Gastroesophageal sphincter (tissue), 4 donors: Measurements from ENCODE around the gene RALGPS1. TPM values are rescaled to one million over a fixed set of nuclear protein-coding genes. Genes with fewer than 3 reads are reported as not detected.

Experiments
- ATAC-seq: fragments of 150-250 bp; one replicate; pipeline ENCODE4 v1.9.1; 2016; ENCODE audit warnings: mild to moderate bottlenecking, moderate library complexity
- H3K27ac ChIP-seq, 4 donors: fragments of 200-600 bp; sonication (generic) in 3 of 4; 1 replicate in 3 of 4; 2 replicates in 1 of 4; pipeline ENCODE4 v1.5.1; 2016 to 2019
- H3K27me3 ChIP-seq: fragments of 200-600 bp; sonication (generic); one replicate; pipeline ENCODE4 v1.5.1; 2019
- H3K36me3 ChIP-seq, 2 donors: fragments of 200-600 bp; sonication (generic); one replicate each; pipeline ENCODE4 v1.5.1; 2019; ENCODE audit warnings: control low read depth in 1 of 2
- H3K4me1 ChIP-seq, 3 donors: fragments of 200-600 bp; sonication (generic); 1 replicate in 2 of 3; 2 replicates in 1 of 3; pipeline ENCODE4 v1.5.1; 2016 to 2019; ENCODE audit warnings: control low read depth in 2 of 3
- H3K4me3 ChIP-seq, 2 donors: fragments of 200-600 bp; sonication (generic); one replicate each; pipeline ENCODE4 v1.5.1; 2019; ENCODE audit warnings: mild to moderate bottlenecking in 1 of 2, moderate library complexity in 1 of 2
- H3K9me3 ChIP-seq, 3 donors: fragments of 200-600 bp; sonication (generic); one replicate each; pipeline ENCODE4 v1.5.1; 2017 to 2019; ENCODE audit warnings: control low read depth in 2 of 3
- CTCF ChIP-seq, 4 experiments: fragments of 200-600 bp in 2 of 4; fragments of 450-650 bp in 2 of 4; sonication (generic) in 1 of 4; IDR thresholded peaks; one replicate each; pipeline ENCODE4 v1.5.1; 2017 to 2019; ENCODE audit warnings: antibody characterized with exemption in 4 of 4, mild to moderate bottlenecking in 2 of 4, moderate library complexity in 2 of 4
- EP300 ChIP-seq: sonication (generic); formaldehyde crosslinking; IDR thresholded peaks from one replicate; pipeline ENCODE4 v1.6.1; 2017; ENCODE audit warnings: antibody characterized with exemption, mild to moderate bottlenecking
- POLR2A ChIP-seq, 2 donors: fragments of 450-650 bp; IDR thresholded peaks; one replicate each; pipeline ENCODE4 v1.6.1; 2017; ENCODE audit warnings: antibody characterized with exemption in 2 of 2, mild to moderate bottlenecking in 2 of 2, moderate library complexity in 1 of 2
- POLR2AphosphoS5 ChIP-seq: sonication (generic); formaldehyde crosslinking; IDR thresholded peaks from one replicate; pipeline ENCODE4 v1.6.1; 2017; ENCODE audit warnings: antibody characterized with exemption
- WGBS, 2 donors: methylation state at CpG; one replicate each; pipeline ENCODE4 v1.1.5; 2018; ENCODE audit warnings: low coverage in 1 of 2; 5-methylcytosine and 5-hydroxymethylcytosine counted together
- total RNA-seq, 4 donors: library from RNA; depleted of rRNA; stranded (reverse); fragments of >200 nt; gene quantifications; one replicate each; pipeline ENCODE4 v1.1.0, GENCODE V29; 2016

The RALGPS1 gene
- total RNA-seq, 4 donors from 2014 or later: 5.9 to 17.4 (median 11.3) TPM

GRCh38 chr9:127185181-127185580 is 270.6 kb downstream of the RALGPS1 start:
- H3K9me3 ChIP-seq: no peaks in the 10 kb centered on the region
- ATAC-seq: no peak
- TF ChIP-seq POLR2A (IDR thresholded peaks at IDR 0.05) (no peak), POLR2AphosphoS5 (no peak), CTCF (IDR thresholded peaks at IDR 0.05) (no peak), EP300 (no peak)
- 86% methylated on average over 4 of the region's 5 CpGs; no CpG with 5 or more reads in 1 of the 2 donors for WGBS, 2 donors
- H3K36me3 ChIP-seq: no peaks in the 10 kb centered on the region
- no peaks in the 10 kb centered on the region for H3K27me3 ChIP-seq
- H3K4me1 ChIP-seq: peaks cover 16 to 74% (median 39%) of the 10 kb centered on the region in 3 donors
- no peak overlapping the region for H3K4me3 ChIP-seq
- peak overlapping the region in 3 of 4 donors; percentile 84 to 95 (median 89) for H3K27ac ChIP-seq

- 5 to 12% methylated on average over 4 to 8 of the region's 11 CpGs for WGBS, 2 donors
- Histone ChIP-seq H3K27ac (peak overlapping the region; percentile 77 to 95 (median 86)), H3K4me1 (peaks cover 16 to 66% (median 39%) of the 10 kb centered on the region in 3 donors), H3K27me3 (no peaks in the 10 kb centered on the region), H3K36me3 (no peaks in the 10 kb centered on the region), H3K9me3 (no peaks in the 10 kb centered on the region), H3K4me3 (no peak overlapping the region)
- peak; percentile 83 for ATAC-seq
- peak; percentile 96 for TF ChIP-seq POLR2AphosphoS5
- no peak for TF ChIP-seq CTCF (IDR thresholded peaks at IDR 0.05)
Measured at GRCh38 chr9:127185931-127186781, 271.6 kb downstream of the RALGPS1 start.

- Histone ChIP-seq H3K4me3 (no peak overlapping the region), H3K27ac (peak overlapping the region; percentile 77 to 95 (median 86)), H3K4me1 (peaks cover 16 to 66% (median 39%) of the 10 kb centered on the region in 3 donors), H3K36me3 (no peaks in the 10 kb centered on the region), H3K9me3 (no peaks in the 10 kb centered on the region), H3K27me3 (no peaks in the 10 kb centered on the region)
- 53 to 64% methylated on average over 5 of the region's 7 CpGs for WGBS, 2 donors
- ATAC-seq: no peak
- TF ChIP-seq CTCF (IDR thresholded peaks at IDR 0.05): no peak
- no peak for TF ChIP-seq POLR2AphosphoS5
- no peak for TF ChIP-seq POLR2A (IDR thresholded peaks at IDR 0.05)
- TF ChIP-seq EP300: no peak
Measured at GRCh38 chr9:127186806-127187205, 272.2 kb downstream of the RALGPS1 start.

DNA sequence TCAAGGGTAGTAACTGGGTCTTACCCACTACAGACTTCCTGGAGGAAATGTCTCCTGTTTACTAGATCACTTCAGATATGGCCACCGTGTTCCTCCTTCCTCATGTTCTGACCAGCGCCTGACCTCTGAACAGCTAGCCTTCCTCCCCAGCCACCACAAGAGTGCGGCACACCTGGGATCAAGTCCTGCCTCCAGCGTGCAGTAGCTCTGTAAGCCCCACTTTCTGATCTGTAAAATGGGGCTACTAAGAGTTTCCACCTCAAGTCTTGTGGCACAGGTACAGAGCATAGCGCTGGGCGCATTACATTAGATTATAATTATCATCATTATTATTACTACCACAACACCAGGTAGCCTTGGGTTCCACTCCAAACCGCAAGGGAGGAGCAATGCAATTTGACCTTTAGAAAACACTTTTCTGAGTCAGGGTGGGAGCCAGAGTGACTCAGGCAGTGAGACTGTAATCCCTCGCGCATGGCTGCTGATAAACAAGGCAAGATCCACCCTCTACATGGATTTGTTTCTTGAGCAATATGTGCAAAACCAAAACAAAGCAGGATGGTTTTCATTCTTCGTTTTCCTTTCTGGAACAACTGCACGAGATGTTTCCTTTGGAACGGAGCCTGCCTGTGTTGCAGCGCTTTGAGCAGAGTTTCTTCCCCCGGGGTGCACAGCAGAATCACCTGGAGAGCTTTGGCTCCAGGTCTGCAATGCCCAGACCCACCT is 272.8 kb downstream of the RALGPS1 start:
- WGBS, 2 donors: 19 to 41% methylated on average over 6 to 9 of the region's 14 CpGs
- no peaks in the 10 kb centered on the region for H3K27me3 ChIP-seq
- H3K36me3 ChIP-seq: no peaks in the 10 kb centered on the region
- H3K27ac ChIP-seq: peak overlapping the region; percentile 77 to 95 (median 86)
- H3K4me3 ChIP-seq: no peak overlapping the region
- TF ChIP-seq CTCF (IDR thresholded peaks at IDR 0.05): peak in 3 of 4 experiments; percentile 5 to 23 (median 12)
- TF ChIP-seq POLR2A (IDR thresholded peaks at IDR 0.05): no peak
- TF ChIP-seq EP300: no peak
- peak; percentile 99 for TF ChIP-seq POLR2AphosphoS5
- H3K4me1 ChIP-seq: peaks cover 16 to 66% (median 39%) of the 10 kb centered on the region in 3 donors
- ATAC-seq: peak; percentile 83
- no peaks in the 10 kb centered on the region for H3K9me3 ChIP-seq
